Iris pigment epithelial cell (primary cell): ENCODE data around the gene SLC22A23.

Experiments
- DNase-seq: peaks from one replicate; pipeline ENCODE4 v3.0.0-alpha.2; 2011; ENCODE audit warnings: low read depth

The SLC22A23 gene

DNA sequence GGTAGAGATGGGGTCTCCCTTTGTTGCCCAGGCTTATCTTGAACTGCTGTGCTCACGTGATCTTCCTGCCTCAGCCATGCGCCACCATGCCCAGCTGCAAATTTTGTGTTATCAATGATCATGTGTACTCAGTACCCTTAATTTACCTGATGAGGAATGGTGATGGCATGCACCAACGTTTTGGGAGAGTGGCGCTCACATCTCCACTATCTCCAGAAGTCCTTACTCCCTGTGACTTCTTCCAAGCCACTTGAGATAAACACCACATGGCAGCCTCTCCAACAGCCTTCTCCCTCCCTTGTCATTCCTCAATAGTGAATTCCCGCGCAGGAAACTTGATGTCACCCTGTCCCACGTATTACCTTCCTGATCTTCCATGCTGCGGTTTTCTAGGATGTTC is 140.0 kb downstream of the SLC22A23 start:
- no peak for DNase-seq

DNA sequence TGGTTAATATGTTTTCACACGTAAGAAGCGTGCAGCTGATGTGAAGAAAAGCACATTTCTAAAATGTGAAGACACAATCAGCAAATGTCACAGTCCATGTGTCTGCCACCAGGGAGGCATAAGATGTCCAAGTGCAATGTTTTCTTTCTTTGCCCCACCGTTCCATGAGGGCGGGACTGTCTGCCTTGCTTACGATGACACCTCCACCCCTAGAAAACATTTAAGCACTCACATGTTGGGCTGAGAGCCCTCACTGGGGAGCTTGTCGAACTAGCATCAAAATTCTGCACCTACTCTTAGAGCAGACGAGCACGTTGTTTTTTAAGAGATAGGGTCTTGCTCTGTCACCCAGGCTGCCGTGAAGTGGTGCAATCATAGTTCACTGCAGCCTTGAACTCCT is 140.5 kb downstream of the SLC22A23 start:
- no peak for DNase-seq

DNA sequence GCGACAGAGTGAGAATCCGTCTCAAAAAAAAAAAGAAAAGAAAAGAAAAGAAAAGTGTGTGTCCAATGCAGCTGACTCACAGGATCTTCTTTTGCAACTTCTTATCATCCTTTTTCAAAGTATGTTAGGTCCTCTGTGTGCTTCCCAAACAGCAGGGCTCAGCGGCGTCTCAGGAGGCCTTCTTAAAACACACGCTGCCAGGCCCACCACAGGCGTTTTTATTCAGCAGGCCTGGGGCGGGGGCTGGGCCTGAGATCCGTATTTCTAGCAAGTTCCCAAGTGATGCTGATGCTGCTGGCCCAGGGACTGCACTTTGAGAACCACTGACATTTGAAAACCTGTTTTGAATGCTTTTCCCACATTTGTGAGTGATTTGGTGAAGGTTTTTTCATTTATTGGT is 141.0 kb downstream of the SLC22A23 start:
- no peak for DNase-seq

DNA sequence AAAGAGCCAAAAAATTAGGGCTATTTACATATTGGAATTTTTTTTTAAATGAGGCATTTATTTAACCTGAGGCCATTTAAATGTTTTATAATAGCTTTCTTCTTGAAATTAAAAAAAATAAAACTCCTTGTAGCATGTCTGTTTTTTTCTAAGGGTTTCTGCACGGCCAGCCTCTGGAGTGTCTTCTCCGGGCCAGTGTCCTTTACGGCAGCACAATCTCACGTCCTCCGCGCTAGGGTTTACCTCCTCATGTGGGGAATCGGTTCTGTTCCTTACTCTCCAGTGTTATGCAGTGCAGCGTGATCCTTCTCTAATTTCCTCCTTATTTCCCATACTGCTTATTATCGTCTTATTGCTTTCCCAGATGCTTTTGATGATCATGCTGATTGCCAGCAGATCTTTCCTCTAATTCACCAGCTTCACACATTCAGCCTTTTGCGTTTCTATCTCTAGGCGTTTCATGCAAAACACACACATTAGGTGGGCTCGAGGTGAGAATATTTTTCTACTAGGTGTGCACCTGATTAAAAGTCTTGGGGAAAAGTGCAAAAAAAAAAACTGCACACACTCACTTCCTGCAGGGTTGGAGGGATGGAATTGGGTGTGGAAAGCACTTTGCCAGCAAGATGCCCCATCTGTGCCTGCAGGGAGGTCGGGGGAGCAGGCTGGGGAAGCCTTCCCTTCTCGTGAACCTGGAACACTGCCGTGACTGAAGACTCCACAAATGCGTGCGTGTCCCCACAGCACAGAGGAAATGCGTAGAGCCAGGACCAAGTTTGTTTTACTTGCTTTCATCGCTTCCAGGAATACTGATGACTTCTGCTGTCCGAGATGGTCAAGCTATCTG is 142.0 kb downstream of the SLC22A23 start:
- DNase-seq = no peak

DNA sequence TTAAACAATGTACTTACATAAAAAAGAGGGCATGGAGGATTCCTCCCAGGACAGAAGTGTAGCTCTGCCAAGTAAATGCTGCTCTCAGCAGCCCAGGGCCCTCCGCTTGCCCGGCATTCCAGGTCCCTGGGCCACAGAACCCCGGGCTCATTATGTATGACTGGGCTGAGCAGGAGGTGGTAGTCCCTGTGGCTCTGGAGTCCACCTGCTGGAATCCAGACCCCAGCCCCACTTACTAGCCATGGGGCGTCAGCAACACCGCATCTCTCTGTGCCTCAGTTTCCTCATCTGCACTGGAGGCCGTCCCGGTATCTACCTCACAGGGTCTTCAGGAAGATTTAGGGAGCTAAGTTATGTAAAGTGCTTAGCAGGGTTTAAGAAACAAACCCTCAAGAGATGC is 142.7 kb downstream of the SLC22A23 start:
- DNase-seq = no peak

DNA sequence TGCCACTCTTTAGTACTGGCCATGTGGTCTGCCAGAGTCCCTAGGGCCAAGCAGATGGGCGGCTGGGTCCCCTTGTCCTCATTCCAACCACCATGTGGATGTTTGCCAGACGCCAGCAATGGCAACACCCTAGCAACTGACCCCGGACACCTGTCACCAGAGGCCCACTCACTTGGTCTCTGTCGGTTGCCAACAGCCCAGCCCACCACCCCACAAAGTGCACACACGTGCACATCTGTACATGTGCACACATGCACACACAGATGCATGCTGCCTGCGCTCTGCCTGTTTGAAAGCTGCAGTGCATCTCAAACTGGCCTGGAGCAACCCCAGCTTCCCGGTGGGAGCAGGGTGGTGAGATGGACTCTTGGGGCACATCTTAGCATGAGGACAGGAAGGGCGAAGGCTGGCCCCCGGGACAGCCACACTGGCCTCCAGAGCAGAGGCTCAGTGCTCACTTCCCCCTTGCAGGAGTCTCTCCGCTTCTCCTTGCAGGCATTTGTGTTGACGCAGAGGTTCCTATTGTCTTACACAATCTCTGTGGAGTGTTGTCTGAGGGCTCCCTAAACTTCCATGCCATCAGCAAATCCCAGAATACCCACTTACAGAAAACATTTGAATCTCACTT is 144.1 kb downstream of the SLC22A23 start:
- no peak for DNase-seq

DNA sequence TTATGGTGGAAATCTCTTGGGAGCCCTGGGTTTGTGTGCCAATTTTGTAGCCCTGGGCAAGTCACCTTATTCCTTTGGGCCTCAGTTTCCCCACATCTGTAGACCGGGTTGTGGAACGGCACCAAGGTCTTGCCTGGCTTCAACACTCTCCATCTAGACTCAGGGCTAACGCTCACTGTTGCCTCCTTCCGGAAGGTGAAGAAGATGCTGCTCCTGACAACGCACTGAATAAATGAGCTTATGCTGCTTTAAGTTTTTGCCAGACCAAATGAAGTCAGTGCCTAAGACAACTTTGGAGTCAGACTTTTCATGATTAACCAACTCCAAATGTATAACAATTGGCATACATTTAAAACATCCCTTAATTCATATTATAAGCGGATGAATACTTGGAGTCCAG is 145.0 kb downstream of the SLC22A23 start:
- DNase-seq = no peak

DNA sequence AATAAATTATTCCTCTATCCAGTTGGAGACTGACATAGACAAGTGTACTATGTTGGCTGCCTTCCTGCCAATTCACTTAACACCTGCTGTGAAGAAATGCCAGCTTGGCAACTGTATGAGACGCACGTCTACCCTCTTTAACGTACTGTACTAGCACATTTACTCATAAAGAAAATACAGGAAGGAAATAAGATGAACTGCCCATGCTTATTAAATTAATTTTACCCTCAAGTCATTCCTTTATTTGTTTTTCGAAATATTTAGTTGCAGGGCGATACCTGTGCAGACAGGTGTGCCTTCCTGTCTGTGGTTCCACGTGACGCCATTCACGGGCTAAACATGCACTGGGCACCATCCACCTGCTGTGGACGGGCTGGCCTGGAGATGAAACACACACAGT is 146.1 kb downstream of the SLC22A23 start:
- DNase-seq = no peak

DNA sequence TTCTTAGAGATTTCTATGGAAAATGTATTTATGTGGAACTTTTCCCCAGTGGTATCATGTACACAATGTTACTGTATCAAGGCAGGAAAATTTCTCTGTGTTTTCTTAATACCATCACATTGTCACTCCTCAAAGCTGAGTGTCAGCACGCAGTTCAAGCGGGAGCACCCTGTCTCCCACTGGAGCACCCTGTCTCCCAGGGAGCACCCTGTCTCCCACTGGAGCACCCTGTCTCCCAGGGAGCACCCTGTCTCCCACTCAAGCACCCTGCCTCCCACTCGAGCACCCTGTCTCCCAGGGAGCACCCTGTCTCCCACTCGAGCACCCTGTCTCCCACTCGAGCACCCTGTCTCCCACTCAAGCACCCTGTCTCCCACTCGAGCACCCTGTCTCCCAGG is 146.8 kb downstream of the SLC22A23 start:
- no peak for DNase-seq

DNA sequence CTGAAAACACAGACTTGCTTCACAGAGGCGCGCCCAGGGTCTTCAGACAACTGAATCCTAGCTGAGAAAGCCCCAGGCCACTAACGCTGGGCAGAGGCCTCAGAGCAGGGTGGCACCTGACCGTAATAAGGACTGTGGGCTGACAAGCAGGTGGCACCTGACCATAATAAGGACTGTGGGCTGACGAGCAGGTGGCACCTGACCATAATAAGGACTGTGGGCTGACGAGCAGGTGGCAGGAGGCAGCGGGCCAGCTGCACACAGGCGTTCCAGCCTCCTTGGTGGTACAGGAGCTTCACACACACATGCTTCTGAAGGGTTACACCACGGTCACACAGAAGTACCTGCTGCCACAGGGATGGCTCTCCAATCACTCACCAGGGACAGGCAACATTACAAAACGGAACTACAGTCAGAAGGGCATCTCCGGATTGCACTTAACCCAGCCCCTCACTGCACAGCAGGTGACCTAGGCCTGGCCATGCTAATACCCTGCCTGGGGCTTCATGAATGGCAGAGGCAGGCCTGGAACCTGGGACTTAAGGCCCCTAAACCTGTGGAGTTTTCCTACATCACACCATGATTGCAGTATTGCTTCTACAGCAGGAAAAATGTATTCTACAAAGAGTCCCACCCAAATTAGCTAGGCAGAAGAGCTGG is 147.3 kb downstream of the SLC22A23 start:
- DNase-seq = no peak

DNA sequence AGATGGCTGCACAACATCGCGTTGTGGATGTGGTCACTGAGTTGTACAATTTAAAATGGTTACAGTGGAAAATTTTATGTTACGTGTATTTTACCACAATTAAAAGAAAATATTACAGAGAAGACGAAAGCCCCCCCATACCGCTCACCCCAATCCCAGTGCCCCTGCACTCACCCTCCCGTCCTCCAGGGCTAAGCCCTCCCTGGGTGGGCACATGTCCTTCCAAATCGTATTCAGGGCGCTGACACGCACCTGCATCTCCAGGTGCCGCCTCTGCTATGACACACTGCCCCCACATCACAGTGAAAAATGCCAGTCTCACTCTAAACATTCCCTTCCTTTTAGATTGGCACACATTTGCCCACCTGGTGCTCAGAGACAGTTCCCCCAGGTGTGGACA is 148.7 kb downstream of the SLC22A23 start:
- DNase-seq = no peak

DNA sequence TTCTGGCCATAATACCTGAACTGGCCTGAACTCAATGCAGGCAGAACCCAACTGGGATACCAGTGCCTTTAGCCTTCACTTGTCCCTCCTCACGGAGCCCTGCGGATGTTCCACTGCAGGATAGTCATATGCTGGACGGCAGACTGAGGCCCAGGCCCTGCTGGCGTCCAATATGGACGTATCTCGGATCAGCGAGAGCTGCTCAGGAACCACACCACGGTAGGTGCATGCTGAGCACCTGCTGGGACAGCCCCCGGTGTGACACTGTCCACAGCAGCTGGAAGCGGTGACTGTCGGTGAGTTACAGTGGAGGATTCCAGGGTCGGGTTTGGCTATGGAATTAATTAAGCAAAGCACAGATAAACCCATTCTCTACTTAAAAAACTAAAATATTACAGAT is 149.4 kb downstream of the SLC22A23 start:
- no peak for DNase-seq

DNA sequence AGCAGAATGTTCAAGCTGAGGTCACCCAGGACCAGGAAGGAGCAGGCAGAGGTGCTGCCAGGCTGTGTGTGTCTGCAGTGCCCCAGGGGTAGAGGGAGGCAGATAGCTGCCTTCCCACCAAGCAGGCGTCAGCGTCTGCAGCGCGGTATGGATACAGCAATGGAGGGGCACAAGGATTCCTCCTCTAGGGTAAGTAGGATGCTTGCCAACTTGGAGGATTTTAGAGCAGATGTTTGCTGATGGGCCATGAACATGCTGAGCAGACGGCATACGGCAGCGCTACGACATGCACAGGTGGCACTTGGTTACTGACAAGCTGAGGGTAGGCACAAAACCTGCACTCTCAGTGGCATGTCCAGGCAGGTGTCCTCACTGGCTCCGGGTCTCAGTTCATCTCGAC is 150.0 kb downstream of the SLC22A23 start:
- DNase-seq = no peak

DNA sequence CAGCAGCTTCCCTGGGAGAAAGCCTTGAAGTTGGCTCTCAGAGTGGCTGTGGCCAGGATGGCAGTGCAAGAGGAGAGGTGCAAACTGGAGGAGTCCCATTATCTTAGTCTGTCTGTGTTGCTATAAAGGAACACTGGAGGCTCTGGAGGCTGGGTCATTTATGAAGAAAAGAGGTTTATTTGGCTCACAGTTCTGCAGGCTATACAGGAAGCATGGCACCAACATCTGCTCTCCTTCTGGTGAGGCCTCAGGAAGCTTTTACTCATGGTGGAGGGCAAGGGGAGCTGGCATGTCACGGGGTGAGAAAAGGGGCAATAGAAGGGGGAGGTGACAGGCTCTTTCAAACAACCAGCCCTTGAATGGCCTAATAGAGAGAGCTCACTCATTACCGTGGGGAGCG is 151.0 kb downstream of the SLC22A23 start:
- no peak for DNase-seq

DNA sequence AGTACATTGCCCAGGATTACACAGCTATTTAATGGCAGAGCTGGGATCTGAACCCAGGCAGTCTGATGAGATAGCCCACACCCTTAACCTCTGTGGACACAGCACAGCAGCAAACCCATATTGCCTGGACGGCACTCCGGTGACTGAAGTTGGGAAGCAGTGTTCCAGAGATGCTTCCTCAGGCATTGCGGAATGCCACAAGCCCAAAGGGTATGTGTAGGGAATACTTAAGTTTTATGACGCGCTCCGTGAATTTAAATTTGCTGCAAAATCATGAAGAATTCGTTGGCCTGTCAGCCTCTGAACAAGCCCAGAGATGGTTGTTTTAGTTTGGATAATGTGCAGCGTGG is 151.7 kb downstream of the SLC22A23 start:
- DNase-seq = no peak

DNA sequence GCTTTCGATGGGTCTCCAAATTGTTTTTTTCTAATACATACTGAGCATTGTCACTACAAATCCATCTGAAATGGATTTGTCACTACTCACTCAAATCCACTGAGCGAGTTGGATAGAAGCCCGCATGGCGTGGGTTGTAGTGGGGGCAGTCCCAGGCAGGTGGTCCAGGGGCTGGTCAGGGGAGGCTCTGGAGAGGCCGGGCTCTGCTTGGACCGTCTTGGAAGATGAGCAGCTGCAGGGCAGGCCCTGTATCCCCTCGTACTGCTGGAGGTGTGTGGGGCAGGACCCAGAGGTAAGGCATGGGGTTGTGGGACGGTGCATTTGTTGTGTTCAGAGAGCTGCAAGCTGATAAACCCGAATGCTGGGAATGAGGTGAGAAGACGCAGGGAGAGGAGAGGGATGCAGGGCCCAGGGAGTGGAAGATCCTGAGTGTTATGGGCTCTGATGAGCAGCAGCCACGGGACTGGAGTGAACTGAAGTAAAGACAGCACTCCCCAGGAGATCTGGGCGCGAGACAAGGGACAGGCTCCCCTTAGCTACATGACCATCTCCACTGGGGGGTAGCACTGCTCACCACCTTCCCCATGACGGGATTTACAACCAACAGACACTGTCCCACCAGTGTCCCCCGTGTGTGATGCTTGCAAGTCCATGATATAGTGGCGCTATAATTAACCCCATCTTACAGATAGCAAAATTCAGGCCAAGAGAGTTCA is 152.2 kb downstream of the SLC22A23 start:
- DNase-seq = no peak

DNA sequence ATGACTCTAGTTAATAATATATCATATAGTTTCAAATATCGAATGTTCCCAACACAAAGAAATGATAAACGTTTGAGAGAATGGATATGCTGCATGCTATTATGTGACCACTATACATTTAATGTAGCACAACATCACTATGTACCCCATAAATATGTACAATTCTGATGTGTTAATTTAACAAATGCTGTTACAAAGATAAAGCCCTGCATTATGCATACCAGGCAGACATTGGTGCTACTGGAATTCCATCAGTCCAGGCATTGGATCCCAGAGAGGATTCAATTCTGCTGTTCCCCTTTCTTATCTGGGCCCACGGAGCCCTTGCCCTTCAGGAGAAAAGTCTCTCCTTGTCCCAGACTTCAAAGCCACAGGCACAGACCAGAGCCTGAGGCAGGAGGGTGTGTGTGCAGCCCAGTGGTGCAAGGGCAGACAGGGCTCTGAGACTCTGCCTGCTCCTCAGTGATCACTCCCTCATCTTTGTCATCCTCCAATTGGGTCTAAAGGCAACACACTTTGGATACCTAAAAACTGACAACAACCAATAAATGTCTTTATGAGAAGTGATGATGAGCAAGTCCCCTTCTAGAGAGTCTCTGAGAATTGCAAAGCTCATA is 152.9 kb downstream of the SLC22A23 start:
- no peak for DNase-seq

DNA sequence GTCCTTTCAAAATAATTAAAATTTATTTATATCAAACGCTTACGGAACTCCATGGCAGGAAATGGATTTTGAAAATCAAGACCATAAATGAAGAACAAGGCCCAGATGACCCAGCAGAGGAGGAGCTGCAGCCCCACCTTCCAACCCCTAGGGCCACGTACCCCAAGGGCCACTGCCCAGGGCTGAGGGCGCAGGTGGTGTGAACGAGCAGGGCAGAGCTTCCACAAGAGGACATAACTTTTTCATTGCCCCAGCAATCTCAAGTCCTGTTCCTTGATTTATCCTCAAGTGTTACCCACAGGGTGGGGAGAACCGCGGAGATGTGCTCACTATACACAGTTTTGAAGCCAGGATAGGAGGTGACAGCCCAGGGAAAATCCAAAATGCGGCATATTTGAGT is 155.3 kb downstream of the SLC22A23 start:
- no peak for DNase-seq

DNA sequence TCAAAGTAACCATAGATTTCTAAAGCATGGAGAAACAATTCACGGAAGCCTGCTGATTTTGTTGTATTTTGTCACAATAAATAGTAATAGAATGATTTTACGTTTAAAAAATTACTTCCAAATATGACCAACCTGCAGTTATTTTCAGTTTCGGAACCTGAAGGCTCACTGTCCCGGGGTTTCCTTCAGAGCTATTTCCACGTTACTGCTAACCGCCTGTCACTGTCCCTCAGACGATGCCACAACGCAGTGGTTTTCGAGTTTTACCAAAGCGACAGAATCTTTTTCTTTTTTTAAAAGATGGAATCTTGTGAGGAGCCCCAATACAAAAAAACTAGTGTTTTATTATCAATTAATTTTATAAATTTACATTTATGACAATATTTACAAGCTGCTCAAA is 157.6 kb downstream of the SLC22A23 start:
- no peak for DNase-seq

DNA sequence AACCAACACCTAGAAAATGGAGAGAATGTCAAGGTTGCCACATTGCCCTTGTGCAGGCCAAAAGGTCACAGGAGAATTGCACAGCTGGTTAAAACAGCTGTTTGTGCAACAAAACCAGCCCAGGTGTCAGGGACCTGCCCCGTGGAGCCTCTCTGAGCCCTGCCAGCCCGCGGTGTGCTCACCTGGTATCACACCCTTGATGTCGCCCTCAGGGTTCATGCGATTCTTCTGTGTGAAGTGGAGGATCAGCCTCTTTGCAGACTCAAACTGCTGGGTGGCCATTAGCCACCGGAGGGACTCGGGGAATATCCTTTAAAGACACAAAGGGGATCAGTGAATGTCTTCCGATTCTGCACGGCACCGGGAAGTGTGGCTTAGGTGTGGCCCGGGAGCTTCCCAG is 158.9 kb downstream of the SLC22A23 start:
- DNase-seq = no peak

DNA sequence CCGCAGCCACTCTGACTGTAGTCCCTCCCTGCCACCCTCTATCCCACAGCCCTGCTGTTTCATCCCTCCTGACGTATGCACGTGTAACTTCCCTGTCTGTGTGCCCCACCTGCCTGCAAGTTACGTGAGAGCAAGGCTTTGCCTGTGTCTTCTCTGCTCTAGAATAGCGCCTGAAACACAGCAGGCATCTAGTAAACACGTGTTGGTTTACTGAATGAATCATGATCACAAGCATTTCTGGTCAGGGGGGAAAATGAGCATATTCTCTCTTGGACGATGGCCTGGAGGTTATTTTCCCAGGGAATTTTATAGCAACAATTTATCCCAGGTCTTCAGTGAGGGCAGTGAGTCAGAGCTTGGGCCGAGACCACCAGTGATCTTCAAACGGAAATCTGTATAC is 159.8 kb downstream of the SLC22A23 start:
- DNase-seq = peak; percentile 17

DNA sequence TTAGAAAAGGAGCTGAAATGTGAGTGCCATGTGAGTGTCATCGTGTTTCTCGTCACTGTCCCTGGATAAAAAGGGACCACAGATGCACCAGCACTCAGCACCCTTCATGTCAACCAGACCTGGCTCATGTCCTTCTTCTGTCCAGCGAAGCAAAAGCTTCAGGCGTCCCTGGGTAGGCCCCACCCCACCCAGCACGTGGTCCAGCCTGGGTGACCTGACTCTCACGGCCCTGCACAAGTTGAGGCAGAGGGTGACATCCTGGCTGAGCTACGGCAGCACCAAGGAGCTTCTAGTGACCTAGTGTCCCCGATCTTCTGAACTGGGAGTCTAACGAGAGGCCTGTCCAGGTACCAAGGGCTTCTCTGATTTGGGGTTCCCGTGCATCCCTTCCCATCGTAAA is 160.3 kb downstream of the SLC22A23 start:
- no peak for DNase-seq
